Testis (tissue), 2 donors: ENCODE data around the gene UGT1A1.
"Not testable (repeated sequence)": the region's sequence is repeated elsewhere in the genome, so short reads cannot be mapped to it uniquely, and the experiment has no call there.

Experiments used
- POLR2A ChIP-seq: fragments of 450-650 bp; IDR thresholded peaks from one replicate; pipeline ENCODE4 v1.6.1; 2017; ENCODE audit warnings: antibody characterized with exemption, mild to moderate bottlenecking, moderate library complexity
- TF ChIP-seq, protein P1 (sequence below), 3 experiments: fragments of 450-650 bp in 2 of 3; fragments of 200-600 bp in 1 of 3; sonication (generic) in 1 of 3; IDR thresholded peaks; one replicate each; pipeline ENCODE4 v1.5.1; 2016 to 2019; ENCODE audit warnings: antibody characterized with exemption in 3 of 3, mild to moderate bottlenecking in 2 of 3, moderate library complexity in 1 of 3

DNA sequence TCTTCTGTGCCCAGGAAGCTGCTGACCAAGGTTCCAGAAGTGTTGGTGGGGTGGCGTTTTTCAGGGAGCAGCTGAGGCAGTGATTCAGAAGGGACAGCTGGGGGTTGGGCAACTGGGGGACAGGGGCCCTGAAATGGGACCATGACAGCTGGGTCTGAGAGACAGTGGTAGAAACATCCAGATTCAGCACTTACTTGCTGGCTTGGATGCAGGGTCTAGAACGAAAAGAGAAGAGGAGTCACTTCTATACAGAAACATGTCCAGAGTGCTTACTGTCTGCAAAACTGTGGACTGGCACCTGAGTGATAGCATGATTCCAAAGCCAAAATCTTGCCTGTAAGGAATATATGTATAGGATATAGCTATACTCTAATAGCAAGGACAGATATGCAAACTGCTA lies 14.2 kb upstream of the UGT1A1 start:
- not testable (repeated sequence) for TF ChIP-seq POLR2A
- TF ChIP-seq, protein P1, sequence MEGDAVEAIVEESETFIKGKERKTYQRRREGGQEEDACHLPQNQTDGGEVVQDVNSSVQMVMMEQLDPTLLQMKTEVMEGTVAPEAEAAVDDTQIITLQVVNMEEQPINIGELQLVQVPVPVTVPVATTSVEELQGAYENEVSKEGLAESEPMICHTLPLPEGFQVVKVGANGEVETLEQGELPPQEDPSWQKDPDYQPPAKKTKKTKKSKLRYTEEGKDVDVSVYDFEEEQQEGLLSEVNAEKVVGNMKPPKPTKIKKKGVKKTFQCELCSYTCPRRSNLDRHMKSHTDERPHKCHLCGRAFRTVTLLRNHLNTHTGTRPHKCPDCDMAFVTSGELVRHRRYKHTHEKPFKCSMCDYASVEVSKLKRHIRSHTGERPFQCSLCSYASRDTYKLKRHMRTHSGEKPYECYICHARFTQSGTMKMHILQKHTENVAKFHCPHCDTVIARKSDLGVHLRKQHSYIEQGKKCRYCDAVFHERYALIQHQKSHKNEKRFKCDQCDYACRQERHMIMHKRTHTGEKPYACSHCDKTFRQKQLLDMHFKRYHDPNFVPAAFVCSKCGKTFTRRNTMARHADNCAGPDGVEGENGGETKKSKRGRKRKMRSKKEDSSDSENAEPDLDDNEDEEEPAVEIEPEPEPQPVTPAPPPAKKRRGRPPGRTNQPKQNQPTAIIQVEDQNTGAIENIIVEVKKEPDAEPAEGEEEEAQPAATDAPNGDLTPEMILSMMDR (IDR thresholded peaks at IDR 0.05), result not testable (repeated sequence)
